HFF-Myc (cell line): ENCODE measurements around the gene PAX2.

ENCODE experiments used
- DNase-seq: peaks from one replicate; pipeline ENCODE4 v3.0.0-alpha.2; 2011; ENCODE audit warnings: low read depth; ENCODE audit errors: extremely low read depth
- H3K4me3 ChIP-seq: replicated peaks from 2 replicates; pipeline ENCODE4 v1.5.1; 2011; ENCODE audit warnings: low read depth, mild to moderate bottlenecking, control low read depth, low read length
- CTCF ChIP-seq: IDR thresholded peaks from 2 replicates; pipeline ENCODE4 v1.5.1; 2012; ENCODE audit warnings: mild to moderate bottlenecking, low read depth, low read length, control low read depth; ENCODE audit errors: missing control alignments

PAX2 gene

GRCh38 chr10:100876585-100877460 is 131.4 kb downstream of the PAX2 start:
- DNase-seq: no peak
- no peak overlapping the region for H3K4me3 ChIP-seq
- TF ChIP-seq CTCF: no peak

- H3K4me3 ChIP-seq: no peak overlapping the region
- DNase-seq: no peak
- TF ChIP-seq CTCF: no peak
These were observed 132.1 kb downstream of the PAX2 start for GRCh38 chr10:100877461-100877850.

GRCh38 chr10:100878291-100878910 is 133.0 kb downstream of the PAX2 start:
- DNase-seq: no peak
- H3K4me3 ChIP-seq: no peak overlapping the region
- TF ChIP-seq CTCF: peak; percentile 77
